Urothelium cell line (cell line): ENCODE measurements around the gene ADGRL2.

Experiments
- DNase-seq: peaks from one replicate; pipeline ENCODE4 v3.0.0; 2011; ENCODE audit warnings: low spot score, mixed read lengths
- FAIRE-seq: peaks from 2 replicates; lab custom pipeline; 2011; peaks lifted over from hg19 to GRCh38; lab: Jason Lieb, UNC

ADGRL2 gene

GRCh38 chr1:81800695-81801650, at the start of gene ADGRL2:
ADGRL2 (plus strand) TSS chr1:81800934; CDS start chr1:81836985, 36,051 bp downstream.
- peak; percentile 74 for DNase-seq
- FAIRE-seq: no peak

GRCh38 chr1:81752840-81753239, 47.9 kb upstream of the ADGRL2 start:
- no peak for DNase-seq
- no peak for FAIRE-seq

DNA sequence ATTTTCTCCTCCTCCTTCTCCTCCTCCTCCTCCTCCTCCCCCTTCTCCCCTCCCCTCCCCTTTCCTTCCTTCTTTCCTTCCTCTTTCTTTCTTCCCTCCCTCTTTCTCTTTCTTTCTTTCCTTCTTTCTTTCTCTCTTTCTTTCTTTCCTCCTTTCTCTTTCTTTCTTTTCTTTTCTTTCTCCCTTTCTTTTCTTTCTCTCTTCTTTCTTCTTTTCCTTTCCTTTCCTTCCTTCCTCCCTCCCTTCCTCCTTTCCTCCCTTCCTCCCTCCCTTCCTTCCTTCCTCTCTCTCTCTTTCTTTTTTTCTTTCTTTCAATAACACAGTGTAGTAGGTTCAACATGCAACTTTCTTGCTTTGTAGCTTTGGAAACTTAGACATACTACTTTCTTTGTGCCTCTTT, 46.3 kb upstream of the ADGRL2 start:
- DNase-seq: no peak
- FAIRE-seq: no peak

GRCh38 chr1:81756872-81757271, 43.9 kb upstream of the ADGRL2 start:
- no peak for FAIRE-seq
- no peak for DNase-seq

GRCh38 chr1:81757398-81758020, 43.2 kb upstream of the ADGRL2 start:
- DNase-seq: no peak
- no peak for FAIRE-seq

DNA sequence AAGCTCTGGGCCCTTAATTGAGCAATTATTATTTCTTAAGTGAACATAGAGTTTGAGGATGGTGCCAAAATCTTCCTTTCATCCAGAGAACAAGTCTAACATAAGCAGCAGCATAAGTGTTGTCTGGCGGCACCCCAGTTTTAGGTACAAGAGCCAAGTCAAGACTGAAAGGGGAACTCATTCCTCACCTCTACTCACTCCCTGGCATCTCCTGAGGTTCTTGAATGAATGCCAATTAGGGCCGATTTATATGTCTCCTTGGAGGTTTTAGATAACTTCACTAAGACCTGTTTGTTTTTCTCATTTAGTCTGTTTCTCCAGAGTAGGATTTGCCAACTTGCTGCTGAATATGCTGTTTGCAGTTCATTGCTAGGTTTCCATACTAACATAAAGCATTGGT, 42.6 kb upstream of the ADGRL2 start:
- FAIRE-seq (no peak), DNase-seq (no peak)

DNA sequence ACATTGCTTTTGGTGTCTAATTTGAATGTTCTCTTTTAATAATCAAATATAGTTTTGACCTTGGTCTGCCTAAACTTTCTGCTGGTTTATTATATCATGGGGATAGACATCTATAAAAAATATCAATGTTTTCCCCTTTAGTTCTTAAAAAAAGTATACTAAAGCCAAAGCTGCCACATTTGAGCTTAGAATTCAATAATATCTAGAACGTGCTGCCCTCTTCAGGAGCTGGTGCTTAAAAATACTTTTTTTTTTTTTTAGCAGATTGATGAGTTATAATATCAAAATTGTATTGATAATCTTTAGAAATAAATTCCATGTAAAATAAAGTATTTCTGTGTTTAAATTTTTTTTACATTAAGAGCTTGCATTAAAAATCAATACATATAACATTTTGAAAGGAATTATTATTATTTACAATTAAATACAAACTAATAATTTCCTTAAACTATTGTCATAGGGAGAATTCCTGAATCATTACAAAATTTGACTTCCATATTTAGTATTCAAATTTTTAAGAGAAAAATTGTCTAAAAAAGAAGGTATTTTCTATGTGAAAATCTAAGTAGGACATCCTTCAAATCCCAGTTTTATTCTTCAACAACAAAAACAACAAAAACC, 40.1 kb upstream of the ADGRL2 start:
- FAIRE-seq (no peak), DNase-seq (no peak)

DNA sequence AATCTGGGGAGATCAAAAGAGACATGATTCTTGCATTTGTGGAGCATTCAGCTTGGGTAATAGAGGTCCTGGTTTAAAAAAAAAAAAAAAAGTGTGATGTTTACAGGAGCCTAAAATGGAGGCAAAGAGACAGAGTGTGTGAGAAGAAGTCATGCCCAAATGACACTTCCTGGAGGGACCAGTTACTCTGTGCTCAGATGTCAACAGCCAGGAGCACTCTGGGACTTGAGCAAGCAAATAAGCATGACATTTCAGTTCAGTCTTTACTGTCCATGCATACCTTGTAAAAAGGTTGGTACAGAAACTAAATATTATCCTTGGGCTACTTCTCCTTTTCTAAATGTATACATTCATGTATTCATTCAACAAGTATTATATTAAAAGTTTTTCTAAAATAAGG, 25.2 kb upstream of the ADGRL2 start:
- DNase-seq: no peak
- no peak for FAIRE-seq

- no peak for DNase-seq
- FAIRE-seq: no peak
These were observed 19.9 kb upstream of the ADGRL2 start for GRCh38 chr1:81780705-81781454.

DNA sequence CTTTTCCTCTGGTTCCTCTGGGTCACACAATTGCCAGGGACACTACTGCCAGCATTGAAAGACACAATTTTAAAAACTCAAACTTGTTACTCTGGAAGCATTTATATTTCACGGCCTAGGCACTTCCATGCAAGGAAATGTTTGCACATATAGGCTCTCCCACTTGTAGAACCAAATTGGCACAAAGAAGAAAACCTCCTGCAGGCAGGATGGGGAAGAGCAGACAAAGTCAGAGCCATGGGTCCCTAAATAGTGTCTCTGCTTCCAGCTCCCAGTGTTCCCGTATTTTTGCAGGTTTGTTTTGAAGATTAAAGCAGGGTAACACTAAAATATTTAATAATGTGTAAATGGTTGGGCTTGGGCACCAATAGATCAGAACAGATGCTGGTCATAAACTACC, 19.0 kb upstream of the ADGRL2 start:
- FAIRE-seq (no peak), DNase-seq (no peak)

GRCh38 chr1:81792184-81792583, 8.6 kb upstream of the ADGRL2 start:
- DNase-seq (no peak), FAIRE-seq (no peak)

GRCh38 chr1:81797701-81798100, 3.0 kb upstream of the ADGRL2 start:
- no peak for DNase-seq
- no peak for FAIRE-seq

- no peak for FAIRE-seq
These were observed 617 bp upstream of the ADGRL2 start for GRCh38 chr1:81799939-81800694.

GRCh38 chr1:81801651-81802456, 1.1 kb downstream of the ADGRL2 start:
- FAIRE-seq (no peak), DNase-seq (peak; percentile 35)

More at GRCh38 chr1:81799939-81800694, 617 bp upstream of the ADGRL2 start:
- DNase-seq: peak; percentile 53

DNA sequence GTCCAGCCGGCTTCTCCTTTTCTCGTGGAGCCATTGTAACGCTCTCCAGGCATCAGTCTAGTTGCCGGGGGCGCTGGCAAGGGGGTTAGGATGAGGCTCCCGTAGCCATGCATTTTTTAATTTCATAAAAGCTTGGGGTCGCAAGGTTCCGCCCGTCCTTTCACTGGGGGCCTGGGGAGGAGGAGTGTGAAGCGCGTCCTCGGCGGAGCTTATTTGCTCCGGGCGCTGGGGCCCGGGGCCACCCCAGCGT, 1.6 kb downstream of the ADGRL2 start:
- FAIRE-seq: no peak
- DNase-seq: no peak

- DNase-seq (peak; percentile 59), FAIRE-seq (no peak)
These were observed 2.1 kb downstream of the ADGRL2 start for GRCh38 chr1:81802707-81803430.

GRCh38 chr1:81803431-81804110, 2.8 kb downstream of the ADGRL2 start:
- peak; percentile 13 for DNase-seq

DNA sequence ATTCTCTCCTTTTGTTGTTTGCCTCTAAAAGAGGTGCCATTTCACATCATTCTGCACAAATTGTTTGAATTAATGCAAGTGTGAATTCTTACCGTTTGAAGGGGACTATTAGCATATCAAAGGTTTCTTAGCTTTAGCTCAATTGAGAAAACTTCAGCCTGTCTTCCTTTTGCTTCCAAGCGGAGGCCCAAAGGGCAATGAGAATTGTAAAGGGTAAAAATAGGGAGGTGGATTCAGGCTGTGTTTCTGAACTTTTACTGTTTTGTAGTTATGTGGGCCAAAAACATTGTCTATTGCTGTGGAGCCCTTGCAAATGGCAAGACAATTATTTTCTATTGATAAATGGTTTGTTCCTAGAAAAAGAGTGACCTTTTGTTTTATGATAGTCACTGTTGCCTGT, 3.6 kb downstream of the ADGRL2 start:
- no peak for FAIRE-seq

More at GRCh38 chr1:81803431-81804110, 2.8 kb downstream of the ADGRL2 start:
- FAIRE-seq: no peak

More for the DNA sequence above, 3.6 kb downstream of the ADGRL2 start:
- no peak for DNase-seq
